Dendritic cell treated with granulocyte-macrophage colony-stimulating factor and Interleukin-4, amounts not matched to agents 40 ng/mL and 50 ng/mL, for 4 days (primary cell): ENCODE measurements around the gene ERVV-1.
"Not testable (repeated sequence)": the region's sequence is repeated elsewhere in the genome, so short reads cannot be mapped to it uniquely, and the experiment has no call there.

ENCODE experiments used
- H3K27ac Mint-ChIP-seq: one replicate; pipeline ENCODE4 v1.8.0; 2022; ENCODE audit warnings: mild to moderate bottlenecking, mixed read lengths
- H3K27me3 Mint-ChIP-seq: one replicate; pipeline ENCODE4 v1.8.0; 2022; ENCODE audit warnings: mild to moderate bottlenecking, mixed read lengths
- H3K36me3 Mint-ChIP-seq: one replicate; pipeline ENCODE4 v1.8.0; 2022; ENCODE audit warnings: low read depth, mixed read lengths
- H3K4me1 Mint-ChIP-seq: one replicate; pipeline ENCODE4 v1.8.0; 2022; ENCODE audit warnings: low read depth, mixed read lengths
- H3K4me3 Mint-ChIP-seq: one replicate; pipeline ENCODE4 v1.8.0; 2022; ENCODE audit warnings: mild to moderate bottlenecking, moderate library complexity, mixed read lengths
- H3K9me3 Mint-ChIP-seq: one replicate; pipeline ENCODE4 v1.8.0; 2022; ENCODE audit warnings: mixed read lengths
- intact Hi-C: fragments of 100-400 bp; cut with micrococcal nuclease; formaldehyde crosslinking; loops from one replicate; pipeline ENCODE4 v1.15.0; 2022

The ERVV-1 gene

GRCh38 chr19:53013621-53014020 lies at the start of gene ERVV-1:
TSS of gene ERVV-1 (plus strand) at chr19:53013921. CDS start at chr19:53014091, 170 bp downstream.
- H3K36me3 Mint-ChIP-seq: no peaks in the 10 kb centered on the region
- H3K27me3 Mint-ChIP-seq: no peaks in the 10 kb centered on the region
- H3K4me3 Mint-ChIP-seq: no peak within 1 kb of the TSS
- H3K4me1 Mint-ChIP-seq: no peaks in the 10 kb centered on the region
- peaks cover 80% of the 10 kb centered on the region for H3K9me3 Mint-ChIP-seq
- no peak within 1 kb of the TSS for H3K27ac Mint-ChIP-seq
- intact Hi-C loops: no loop called here

GRCh38 chr19:52967772-52968171 lies 45.9 kb upstream of the ERVV-1 start:
- no peaks in the 10 kb centered on the region for H3K27me3 Mint-ChIP-seq
- H3K9me3 Mint-ChIP-seq: peaks cover 64% of the 10 kb centered on the region
- H3K27ac Mint-ChIP-seq: no peak overlapping the region
- intact Hi-C loops: loop anchor here (10.0 kb wide), 1 partner anchor 227 kb away; the partner anchor contains the start of gene ZNF665
- peaks cover 8% of the 10 kb centered on the region for H3K4me1 Mint-ChIP-seq
- no peak overlapping the region for H3K4me3 Mint-ChIP-seq
- H3K36me3 Mint-ChIP-seq: peaks cover 9% of the 10 kb centered on the region

DNA sequence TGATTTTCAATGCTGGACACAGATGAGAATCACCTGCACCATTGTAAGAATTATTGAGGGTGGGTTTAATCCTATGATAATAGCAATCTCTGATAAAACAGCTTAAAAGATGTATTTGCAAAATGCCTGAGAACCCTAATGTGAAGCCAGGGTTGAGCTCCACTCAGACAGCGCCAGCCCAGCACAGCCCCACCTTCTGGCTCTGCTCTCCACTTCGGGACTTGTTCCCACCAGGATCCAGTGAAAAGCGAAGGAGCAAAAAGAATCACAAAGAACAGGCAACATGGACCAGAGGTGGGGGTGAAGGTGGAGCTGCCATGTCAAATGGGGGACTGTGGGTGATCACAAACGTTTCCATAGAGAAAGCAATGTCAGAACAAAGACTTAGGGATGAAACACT lies 32.4 kb upstream of the ERVV-1 start:
- Mint-ChIP-seq H3K27me3 (no peaks in the 10 kb centered on the region), H3K9me3 (peaks cover 53% of the 10 kb centered on the region), H3K4me3 (no peak overlapping the region), H3K4me1 (no peaks in the 10 kb centered on the region), H3K36me3 (peaks cover 13% of the 10 kb centered on the region), H3K27ac (no peak overlapping the region)
- intact Hi-C loops: no loop called here

DNA sequence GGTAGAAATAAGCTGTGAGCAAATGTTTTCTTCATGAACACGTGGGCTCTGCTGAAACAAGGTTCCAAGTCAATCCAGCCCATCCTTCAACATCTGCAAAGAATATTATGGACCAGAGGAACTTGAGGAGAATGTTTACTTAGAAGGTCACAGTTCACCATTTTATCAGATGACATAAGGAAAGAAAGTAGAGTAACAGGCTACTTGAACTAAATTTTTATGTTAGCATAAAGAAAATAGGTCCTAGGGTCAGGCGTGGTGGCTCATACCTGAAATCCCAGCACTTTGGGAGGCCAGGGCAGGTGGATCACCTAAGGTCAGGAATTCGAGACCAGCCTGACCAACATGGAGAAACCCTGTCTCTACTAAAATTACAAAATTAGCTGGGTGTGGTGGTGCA lies 30.6 kb upstream of the ERVV-1 start:
- intact Hi-C loops: loop anchor here (2.0 kb wide), 1 partner anchor 48 kb away; no protein-coding TSS in a partner anchor
- peaks cover 21% of the 10 kb centered on the region for H3K36me3 Mint-ChIP-seq

DNA sequence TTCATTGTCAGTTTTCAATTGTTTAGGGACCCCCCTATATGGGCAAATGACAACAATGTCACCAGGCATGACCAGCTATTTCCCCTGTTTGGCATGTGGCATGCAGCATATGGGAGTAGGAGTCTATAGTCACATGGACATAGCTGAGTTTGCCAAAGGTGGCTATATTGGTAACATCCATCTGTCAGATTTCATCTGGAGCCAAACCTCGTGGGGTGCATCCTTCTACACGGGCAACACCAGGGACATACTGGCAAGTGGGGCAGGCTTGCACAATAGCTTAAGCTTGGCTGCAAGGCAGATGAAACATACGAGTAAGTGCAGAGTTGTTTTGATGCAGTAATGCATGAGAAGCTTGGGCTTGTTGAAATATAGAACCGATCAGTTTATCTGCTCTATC lies 26.5 kb upstream of the ERVV-1 start:
- H3K36me3 Mint-ChIP-seq: peaks cover 21% of the 10 kb centered on the region
- H3K27ac Mint-ChIP-seq: no peak overlapping the region
- no peak overlapping the region for H3K4me3 Mint-ChIP-seq
- peaks cover 6% of the 10 kb centered on the region for H3K4me1 Mint-ChIP-seq
- peaks cover 68% of the 10 kb centered on the region for H3K9me3 Mint-ChIP-seq
- intact Hi-C loops: no loop called here
- H3K27me3 Mint-ChIP-seq: peaks cover 6% of the 10 kb centered on the region

More for the DNA sequence above, 30.6 kb upstream of the ERVV-1 start:
- peaks cover 56% of the 10 kb centered on the region for H3K9me3 Mint-ChIP-seq
- H3K27me3 Mint-ChIP-seq, H3K4me1 Mint-ChIP-seq, H3K27ac Mint-ChIP-seq, H3K4me3 Mint-ChIP-seq: not testable (repeated sequence)

DNA sequence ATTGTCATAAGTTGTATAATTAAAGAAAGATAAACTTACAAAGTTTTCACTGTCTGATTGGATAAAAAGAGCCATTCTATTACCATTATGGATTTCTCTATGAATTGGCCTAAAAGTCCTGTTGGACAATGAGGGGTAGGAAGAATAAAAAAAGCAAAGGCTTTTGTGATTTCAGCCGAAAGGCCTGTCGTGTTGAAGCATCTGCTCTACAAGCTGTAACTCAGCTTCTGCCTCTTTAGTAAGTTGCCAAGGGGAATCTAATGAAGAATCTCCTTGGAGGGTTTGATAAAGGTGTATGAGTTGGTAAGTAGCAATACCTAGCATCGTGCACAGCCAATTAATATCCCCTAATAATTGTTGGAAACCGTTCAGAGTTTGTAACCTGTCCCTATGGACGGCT lies 25.2 kb upstream of the ERVV-1 start:
- Mint-ChIP-seq H3K27me3 (peaks cover 11% of the 10 kb centered on the region), H3K36me3 (peaks cover 25% of the 10 kb centered on the region), H3K27ac (no peak overlapping the region), H3K4me3 (no peak overlapping the region), H3K9me3 (peaks cover 73% of the 10 kb centered on the region), H3K4me1 (peaks cover 12% of the 10 kb centered on the region)
- intact Hi-C loops: no loop called here

DNA sequence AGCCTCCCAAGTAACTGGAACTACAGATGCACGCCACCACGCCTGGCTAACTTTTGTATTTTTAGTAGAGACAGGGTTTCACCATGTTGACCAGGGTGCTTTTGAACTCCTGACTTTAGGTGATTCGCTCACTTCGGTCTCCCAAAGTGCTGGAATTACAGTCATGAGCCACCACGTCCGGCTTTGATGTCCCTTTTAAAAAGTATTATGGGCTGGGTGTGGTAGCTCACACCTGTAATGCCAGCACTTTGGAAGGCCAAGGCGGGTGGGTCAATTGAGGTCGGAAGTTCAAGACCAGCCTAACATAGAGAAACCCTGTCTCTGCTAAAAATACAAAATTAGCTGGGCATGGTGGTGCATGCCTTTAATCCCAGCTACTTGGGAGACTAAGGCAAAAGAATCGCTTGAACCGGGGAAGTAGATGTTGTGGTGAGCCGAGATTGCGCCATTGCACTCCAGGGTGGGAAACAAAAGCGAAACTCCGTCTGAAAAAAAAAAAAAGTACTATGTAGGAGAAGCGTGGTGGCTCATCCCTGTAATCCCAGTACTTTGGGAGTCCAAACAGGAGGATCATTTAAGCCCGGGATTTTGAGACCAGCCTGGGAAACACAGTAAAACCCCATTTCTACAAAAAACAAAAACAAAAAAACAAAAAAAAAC lies 22.8 kb upstream of the ERVV-1 start:
- no peak overlapping the region for H3K27ac Mint-ChIP-seq
- H3K9me3 Mint-ChIP-seq: peaks cover 68% of the 10 kb centered on the region
- no peak overlapping the region for H3K4me3 Mint-ChIP-seq
- intact Hi-C loops: no loop called here
- H3K27me3 Mint-ChIP-seq: peaks cover 13% of the 10 kb centered on the region
- peaks cover 12% of the 10 kb centered on the region for H3K4me1 Mint-ChIP-seq
- peaks cover 17% of the 10 kb centered on the region for H3K36me3 Mint-ChIP-seq

DNA sequence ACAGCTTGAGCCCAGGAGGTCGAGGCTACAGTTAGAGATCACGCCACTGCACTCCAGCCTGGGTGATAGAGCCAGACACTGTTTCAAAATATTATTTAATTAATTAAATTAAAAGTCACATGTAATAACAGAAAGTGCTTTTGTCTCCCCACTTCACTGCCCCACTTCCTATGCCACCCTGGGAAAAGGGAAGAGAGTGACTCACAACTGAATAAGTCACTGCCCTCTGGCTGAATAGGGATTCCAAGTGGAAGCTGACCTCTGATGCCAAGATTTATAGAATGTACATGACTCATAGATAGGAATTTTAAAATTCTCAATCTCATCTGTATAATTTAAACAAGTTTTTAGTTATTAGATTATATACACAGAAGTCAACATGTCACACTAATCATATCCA lies 22.2 kb upstream of the ERVV-1 start:
- Mint-ChIP-seq H3K36me3 (peaks cover 11% of the 10 kb centered on the region), H3K27ac (no peak overlapping the region), H3K4me1 (peaks cover 12% of the 10 kb centered on the region), H3K9me3 (peaks cover 65% of the 10 kb centered on the region), H3K27me3 (peaks cover 13% of the 10 kb centered on the region), H3K4me3 (no peak overlapping the region)
- intact Hi-C loops: no loop called here

- peaks cover 12% of the 10 kb centered on the region for H3K4me1 Mint-ChIP-seq
- peaks cover 13% of the 10 kb centered on the region for H3K27me3 Mint-ChIP-seq
- H3K9me3 Mint-ChIP-seq: peaks cover 65% of the 10 kb centered on the region
- peak overlapping the region; percentile 14 for H3K27ac Mint-ChIP-seq
- H3K4me3 Mint-ChIP-seq: peak overlapping the region; percentile 82
- peaks cover 5% of the 10 kb centered on the region for H3K36me3 Mint-ChIP-seq
- intact Hi-C loops: no loop called here
Measured at GRCh38 chr19:52992109-52993004, 21.4 kb upstream of the ERVV-1 start.

DNA sequence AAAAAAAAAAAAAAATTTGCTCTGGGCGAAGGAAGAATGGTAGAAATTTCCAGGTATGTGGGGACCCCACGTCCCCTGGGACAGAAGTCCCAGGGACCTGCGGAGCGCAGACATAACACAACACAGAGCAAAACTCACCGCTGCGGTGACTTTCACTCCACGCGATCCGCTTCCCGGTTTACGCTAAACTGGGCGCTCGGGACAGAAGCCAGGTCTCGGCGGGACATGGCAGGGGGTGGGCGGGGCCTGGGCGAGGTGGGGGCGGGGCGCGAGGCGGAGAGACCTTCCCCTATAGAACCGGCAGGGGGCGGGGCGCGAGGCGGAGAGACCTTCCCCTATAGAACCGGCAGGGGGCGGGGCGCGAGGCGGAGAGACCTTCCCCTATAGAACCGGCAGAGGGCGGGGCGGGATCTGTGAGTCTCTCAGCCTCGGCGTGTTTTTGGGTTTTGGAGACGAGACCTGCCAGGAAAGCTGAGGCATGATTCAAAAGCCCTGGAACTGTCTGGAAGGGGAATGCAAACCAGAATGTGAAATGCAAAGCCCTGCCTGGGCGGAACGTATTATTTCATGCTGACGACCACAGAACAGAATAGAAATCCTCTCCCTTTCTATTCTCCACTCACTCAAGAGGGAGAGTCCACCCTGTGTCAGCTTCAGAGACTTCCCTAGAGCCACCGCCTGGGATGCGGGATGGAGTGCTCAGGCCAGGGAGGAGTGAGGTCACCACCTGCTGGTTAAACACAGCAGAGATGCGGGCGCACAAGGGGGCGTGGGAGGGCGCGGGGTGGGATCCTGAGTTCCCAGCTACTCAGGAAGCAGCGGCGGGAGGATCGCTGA lies 20.2 kb upstream of the ERVV-1 start:
- intact Hi-C loops: no loop called here
- peaks cover 16% of the 10 kb centered on the region for H3K27me3 Mint-ChIP-seq
- H3K9me3 Mint-ChIP-seq: peaks cover 72% of the 10 kb centered on the region
- H3K4me3 Mint-ChIP-seq: peak overlapping the region; percentile 82
- peaks cover 12% of the 10 kb centered on the region for H3K4me1 Mint-ChIP-seq
- peak overlapping the region; percentile 14 for H3K27ac Mint-ChIP-seq
- H3K36me3 Mint-ChIP-seq: peaks cover 5% of the 10 kb centered on the region

DNA sequence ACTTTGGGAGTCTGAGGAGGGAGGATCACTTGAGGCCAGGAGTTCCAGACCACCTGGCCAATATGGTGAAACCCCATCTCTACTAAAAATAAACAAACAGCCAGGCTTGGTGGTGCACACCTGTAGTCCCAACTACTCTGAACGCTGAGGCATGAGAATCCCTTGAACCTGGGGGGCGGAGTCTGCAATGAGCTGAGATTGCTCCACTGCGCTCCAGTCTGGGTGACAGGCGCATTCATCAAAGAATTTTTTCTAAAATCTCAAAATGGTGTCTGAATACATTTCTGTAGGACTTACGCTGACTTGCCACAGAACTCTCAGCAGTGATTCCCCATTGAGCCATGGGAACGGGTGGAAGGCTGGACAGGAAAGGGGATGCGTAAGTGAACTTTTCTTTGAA lies 18.0 kb upstream of the ERVV-1 start:
- intact Hi-C loops: no loop called here
- H3K9me3 Mint-ChIP-seq: peaks cover 63% of the 10 kb centered on the region
- H3K27ac Mint-ChIP-seq: no peak overlapping the region
- H3K36me3 Mint-ChIP-seq: peaks cover 5% of the 10 kb centered on the region
- H3K4me1 Mint-ChIP-seq: peaks cover 12% of the 10 kb centered on the region
- H3K27me3 Mint-ChIP-seq: peaks cover 16% of the 10 kb centered on the region
- no peak overlapping the region for H3K4me3 Mint-ChIP-seq

DNA sequence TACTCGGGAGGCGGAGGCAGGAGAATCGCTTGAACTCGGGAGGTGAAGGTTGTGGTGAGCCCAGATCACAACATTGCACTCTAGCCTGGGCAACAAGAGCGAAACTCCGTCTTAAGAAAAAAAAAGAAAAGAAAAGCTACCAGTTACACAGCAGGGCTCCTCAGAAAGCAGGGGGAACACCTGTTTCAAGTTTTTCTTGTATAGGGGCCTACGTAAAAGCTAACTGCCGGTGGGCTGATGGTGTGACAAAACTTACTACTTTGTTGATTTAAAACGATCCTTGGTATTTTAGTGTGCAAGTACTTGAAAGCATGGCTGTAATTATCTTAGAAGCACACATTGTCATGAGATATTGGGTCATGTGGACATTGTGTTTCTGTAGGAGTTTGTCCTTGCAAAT lies 15.7 kb upstream of the ERVV-1 start:
- Mint-ChIP-seq H3K9me3 (peaks cover 60% of the 10 kb centered on the region), H3K4me3 (no peak overlapping the region), H3K27ac (no peak overlapping the region), H3K36me3 (no peaks in the 10 kb centered on the region), H3K27me3 (peaks cover 5% of the 10 kb centered on the region), H3K4me1 (no peaks in the 10 kb centered on the region)
- intact Hi-C loops: no loop called here

- intact Hi-C loops: no loop called here
- Mint-ChIP-seq H3K27ac (no peak overlapping the region), H3K4me3 (no peak overlapping the region), H3K9me3 (peaks cover 75% of the 10 kb centered on the region), H3K36me3 (no peaks in the 10 kb centered on the region), H3K4me1 (no peaks in the 10 kb centered on the region), H3K27me3 (peaks cover 3% of the 10 kb centered on the region)
Measured at GRCh38 chr19:53002479-53002878, 11.2 kb upstream of the ERVV-1 start.

DNA sequence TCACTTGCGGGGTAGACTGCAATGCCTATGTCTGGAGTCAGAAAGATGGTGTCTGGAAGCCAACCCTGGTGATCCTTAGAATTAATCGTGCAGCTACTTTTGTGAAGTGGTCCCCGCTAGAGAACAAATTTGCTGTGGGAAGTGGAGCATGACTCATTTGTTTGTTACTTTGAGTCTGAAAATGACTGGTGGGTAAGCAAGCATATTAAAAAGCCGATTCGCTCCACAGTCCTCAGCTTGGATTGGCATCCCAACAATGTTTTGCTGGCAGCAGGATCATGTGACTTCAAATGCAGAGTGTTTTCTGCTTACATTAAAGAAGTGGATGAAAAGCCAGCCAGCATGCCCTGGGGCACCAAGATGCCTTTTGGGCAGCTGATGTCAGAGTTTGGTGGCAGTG lies 9.5 kb upstream of the ERVV-1 start:
- intact Hi-C loops: no loop called here
- H3K27ac Mint-ChIP-seq: no peak overlapping the region
- H3K9me3 Mint-ChIP-seq: peaks cover 75% of the 10 kb centered on the region
- no peaks in the 10 kb centered on the region for H3K27me3 Mint-ChIP-seq
- H3K4me3 Mint-ChIP-seq: no peak overlapping the region
- no peaks in the 10 kb centered on the region for H3K36me3 Mint-ChIP-seq
- no peaks in the 10 kb centered on the region for H3K4me1 Mint-ChIP-seq
